NCI-H460 (cell line): ENCODE measurements around the gene PARVB. TPM values are rescaled to one million over a fixed set of nuclear protein-coding genes. Genes with fewer than 3 reads are reported as not detected.

Experiments used
- DNase-seq: peaks from one replicate; pipeline ENCODE4 v3.0.0-alpha.2; 2016; ENCODE audit warnings: low read depth; ENCODE audit errors: extremely low read depth
- total RNA-seq: library from RNA; depleted of rRNA; stranded (reverse); fragments of >200 nt; shearing (Covaris generic); gene quantifications from 2 replicates; pipeline ENCODE4 v1.2.3, GENCODE V29; 2014

Gene PARVB
- total RNA-seq, 1 experiment from 2014 or later, result 32.2 TPM

DNA sequence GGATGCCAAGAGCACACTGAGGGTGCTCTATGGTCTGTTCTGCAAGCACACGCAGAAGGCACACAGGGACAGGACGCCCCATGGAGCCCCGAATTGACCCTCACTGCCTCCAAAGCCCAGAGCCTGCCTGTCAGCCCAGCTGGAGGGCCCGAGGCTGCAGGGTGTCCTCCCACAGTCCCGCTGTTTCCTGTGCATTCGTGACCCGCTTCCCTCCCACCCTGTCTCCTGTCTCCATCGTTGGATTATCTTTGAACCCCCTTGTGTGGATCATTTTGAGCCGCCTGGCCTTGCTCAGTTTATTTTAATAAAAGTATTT lies 182.2 kb downstream of the PARVB start:
- no peak for DNase-seq

GRCh38 chr22:44206696-44207095 lies 182.6 kb downstream of the PARVB start:
- no peak for DNase-seq

GRCh38 chr22:44207173-44207980 lies 183.3 kb downstream of the PARVB start:
- DNase-seq, result no peak

- DNase-seq, result no peak
Measured at GRCh38 chr22:44207981-44208317, 183.8 kb downstream of the PARVB start.

DNA sequence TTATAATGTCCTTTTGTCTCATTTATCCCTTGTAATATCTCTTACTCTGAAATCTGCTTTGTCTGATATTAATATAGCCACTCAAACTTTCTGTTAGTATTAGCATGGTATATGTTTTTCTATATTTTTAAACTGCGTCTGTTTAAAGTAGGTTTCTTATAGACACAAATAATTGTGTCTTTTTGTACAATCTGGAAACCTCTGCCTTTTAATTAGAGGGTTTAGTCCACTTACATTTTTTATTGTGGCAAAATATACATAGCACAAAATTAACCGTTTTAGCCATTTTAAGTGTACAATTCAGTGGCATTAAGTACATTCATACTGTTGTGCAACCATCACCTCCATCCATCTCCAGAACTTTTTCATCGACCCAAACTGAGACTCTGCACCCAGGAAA lies 185.2 kb downstream of the PARVB start:
- DNase-seq, result no peak

- DNase-seq, result no peak
Measured at GRCh38 chr22:44210722-44211121, 186.6 kb downstream of the PARVB start.

- DNase-seq, result no peak
Measured at GRCh38 chr22:44211256-44211945, 187.3 kb downstream of the PARVB start.

DNA sequence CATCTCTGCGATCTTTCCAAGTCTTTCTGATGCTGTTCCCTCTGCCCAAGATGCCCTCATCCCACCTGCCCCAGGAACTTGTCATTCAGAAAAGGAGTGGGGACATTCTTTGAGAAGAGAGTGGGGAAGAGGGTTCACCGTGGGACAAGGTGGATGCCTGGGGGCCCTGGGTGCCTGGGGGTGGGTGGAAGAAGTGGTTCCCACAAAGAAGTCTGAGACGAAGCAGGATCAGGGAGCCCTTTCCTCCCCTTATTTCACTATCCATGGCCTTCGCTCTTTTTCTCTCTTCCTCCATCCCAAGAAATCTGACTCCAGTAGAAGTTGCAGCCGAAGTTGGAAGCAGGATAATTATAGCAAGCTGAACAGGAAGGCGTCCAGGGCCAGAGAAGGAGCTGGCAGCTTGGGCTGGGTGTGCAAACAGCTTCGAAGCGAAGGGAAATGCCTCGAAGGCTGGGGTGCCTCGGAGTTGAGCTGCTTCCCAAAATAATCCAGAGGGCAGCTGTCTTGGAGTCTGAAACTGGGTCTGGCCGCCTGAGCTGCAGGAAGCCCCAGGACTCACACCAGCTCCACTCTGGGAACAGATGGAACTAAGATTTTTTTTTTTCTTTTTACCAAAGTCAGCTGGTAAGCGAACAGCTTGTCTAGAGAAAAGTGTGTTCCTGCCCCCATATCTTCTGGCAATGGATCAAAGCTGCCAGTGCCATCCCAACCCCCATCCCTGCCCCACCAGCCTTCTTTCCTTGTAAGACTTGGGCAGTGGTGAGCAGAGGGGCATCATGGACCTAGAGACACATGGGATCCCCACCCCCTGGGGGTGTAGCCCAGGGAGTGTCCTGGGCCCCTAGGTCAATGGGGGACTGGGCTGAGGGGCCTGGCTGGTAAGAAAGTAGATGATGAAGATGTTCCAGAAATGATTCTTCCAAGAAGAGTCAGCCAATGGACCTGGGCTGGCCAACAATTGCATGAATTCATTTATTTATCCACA lies 188.1 kb downstream of the PARVB start:
- no peak for DNase-seq

DNA sequence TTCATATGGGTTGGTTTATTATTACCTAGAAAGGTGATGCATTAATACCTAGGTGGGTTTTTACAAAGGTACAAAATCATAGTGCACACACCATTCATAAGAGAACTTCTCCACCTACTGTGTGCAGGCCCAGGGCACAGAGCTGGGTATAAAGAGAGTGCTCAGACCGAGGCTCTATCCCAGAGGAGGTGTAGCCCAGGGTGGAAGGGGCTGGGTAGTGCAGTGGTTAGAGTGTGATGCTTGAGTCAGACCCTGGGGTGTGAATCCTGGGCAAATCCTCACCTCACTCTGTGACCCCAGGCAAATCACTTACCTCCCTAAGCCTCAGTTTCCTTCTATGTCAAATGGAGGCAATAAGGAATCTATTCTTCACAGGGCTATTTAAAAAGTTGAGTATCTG lies 188.8 kb downstream of the PARVB start:
- no peak for DNase-seq

- DNase-seq, result no peak
Measured at GRCh38 chr22:44213489-44214043, 189.5 kb downstream of the PARVB start.

DNA sequence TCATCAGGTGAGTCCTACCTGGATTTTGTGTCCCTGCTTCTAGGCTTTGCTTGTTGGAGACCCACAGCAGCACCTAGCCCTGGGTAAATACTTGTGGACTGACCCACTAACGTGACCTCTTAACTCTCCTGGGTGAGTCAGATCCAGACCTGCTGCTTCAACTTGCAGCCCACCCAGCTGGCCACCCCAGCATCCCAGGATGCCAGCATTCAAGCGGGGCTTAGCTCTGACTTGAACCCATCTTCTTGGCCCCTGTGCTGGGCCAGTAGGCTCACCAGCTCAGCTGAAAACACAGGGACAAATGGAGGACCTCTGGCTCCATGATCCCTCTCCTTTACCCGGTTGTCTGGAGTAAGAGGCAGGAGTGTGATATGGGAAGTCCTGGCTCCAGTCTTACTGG lies 190.1 kb downstream of the PARVB start:
- DNase-seq, result no peak

- DNase-seq, result no peak
Measured at GRCh38 chr22:44214764-44215163, 190.7 kb downstream of the PARVB start.

DNA sequence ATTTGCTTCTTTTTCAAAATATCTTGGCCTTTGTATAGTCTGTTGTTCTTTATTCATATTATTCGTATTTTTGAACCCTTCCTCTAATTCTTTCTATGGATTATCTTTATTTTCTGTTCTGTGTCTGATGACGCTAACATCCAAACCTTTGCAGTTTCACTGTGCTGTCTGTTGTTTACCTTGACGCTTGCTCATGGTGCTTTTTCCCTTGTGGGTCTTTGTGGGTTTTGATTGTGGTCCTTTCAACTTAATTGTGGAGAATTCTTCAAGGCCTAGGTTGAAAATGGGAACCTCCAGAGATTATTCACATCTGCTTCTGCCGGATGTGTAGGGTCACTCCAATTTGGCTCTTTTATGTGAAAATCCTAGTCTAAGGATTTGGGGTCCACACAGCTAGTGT lies 191.2 kb downstream of the PARVB start:
- no peak for DNase-seq

DNA sequence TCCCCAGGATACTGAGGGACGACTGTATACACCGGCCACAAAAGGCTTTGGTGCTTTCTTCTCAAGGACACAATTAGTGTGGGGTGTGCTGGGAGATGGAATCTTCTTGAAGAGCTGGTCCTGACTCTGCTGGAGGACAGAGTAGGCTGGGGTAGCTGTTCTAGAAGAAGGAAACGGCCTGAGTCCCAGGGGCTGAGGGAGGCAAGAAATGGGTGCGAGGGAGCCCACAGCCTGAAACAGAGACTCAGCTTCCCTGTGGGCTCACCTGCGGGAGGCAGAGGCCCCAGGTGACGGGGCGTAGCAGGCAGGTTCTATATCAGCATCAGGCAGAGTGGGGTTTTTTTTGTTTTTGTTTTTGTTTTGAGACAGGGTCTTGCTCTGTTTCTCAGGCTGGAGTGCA lies 193.2 kb downstream of the PARVB start:
- DNase-seq, result no peak

- no peak for DNase-seq
Measured at GRCh38 chr22:44218071-44218470, 194.0 kb downstream of the PARVB start.

DNA sequence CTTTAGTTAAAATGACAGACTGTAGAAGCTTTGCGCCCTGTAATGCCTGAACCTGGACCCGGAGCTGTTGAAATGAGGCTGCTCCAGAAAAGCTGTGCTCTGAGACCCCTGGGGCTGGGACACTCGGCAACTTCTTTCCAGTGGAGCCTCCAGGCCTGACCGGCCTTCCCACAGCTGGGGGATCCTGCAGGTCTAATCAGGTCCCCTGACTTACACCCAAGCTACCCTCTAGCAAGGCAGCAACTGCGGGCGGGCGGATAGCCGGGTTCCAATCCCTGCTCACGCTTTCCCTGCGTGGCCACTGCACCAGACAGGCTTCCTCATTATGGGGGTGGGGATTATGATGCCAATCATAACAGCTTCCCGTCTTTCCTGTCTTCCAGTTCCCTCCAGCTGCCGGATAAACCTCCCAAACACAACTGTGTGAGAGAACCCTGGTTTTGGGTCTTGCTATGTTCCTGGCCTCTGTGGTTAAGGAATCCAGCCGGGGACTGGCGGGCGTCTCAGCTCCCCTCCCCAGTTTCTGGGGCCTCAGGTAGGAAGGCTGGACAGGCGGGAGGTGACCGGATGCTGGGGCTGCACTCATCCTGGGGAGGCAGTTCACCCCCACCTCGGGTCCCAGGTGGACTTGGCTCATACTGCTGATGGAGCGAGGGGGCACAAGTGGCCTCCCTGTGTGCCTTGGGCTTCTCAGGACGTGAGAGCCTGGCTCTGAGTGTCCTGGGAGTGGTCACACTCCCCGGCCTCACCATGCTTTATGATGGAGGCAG lies 195.2 kb downstream of the PARVB start:
- no peak for DNase-seq

- no peak for DNase-seq
Measured at GRCh38 chr22:44220727-44221680, 196.9 kb downstream of the PARVB start.

- DNase-seq, result no peak
Measured at GRCh38 chr22:44221710-44222475, 197.8 kb downstream of the PARVB start.
